Keratinocyte (primary cell): ENCODE data around the gene TUBB.

Experiments
- CTCF ChIP-seq, 3 experiments: IDR thresholded peaks in 1 of 3; conservative IDR thresholded peaks in 1 of 3; optimal IDR thresholded peaks in 1 of 3; 2 replicates in 2 of 3; 3 replicates in 1 of 3; pipeline versions ENCODE3 to v1.5.1; 2011; ENCODE audit warnings: low read length in 3 of 3, mild to moderate bottlenecking in 3 of 3, moderate library complexity in 2 of 3, control low read depth in 1 of 3, inconsistent platforms in 1 of 3; ENCODE audit not compliant: insufficient read depth in 2 of 3; ENCODE audit errors: extremely low read depth in 1 of 3
- EZH2 ChIP-seq: IDR thresholded peaks from one replicate; pipeline ENCODE4 v1.6.1; 2012; ENCODE audit warnings: inconsistent platforms, mild to moderate bottlenecking, low read length, moderate library complexity

GRCh38 chr6:30684386-30685156 lies 35.6 kb upstream of the TUBB start:
- TF ChIP-seq CTCF (optimal IDR thresholded peaks at IDR 0.05 in 1 of 3, IDR thresholded peaks at IDR 0.05 in 1 of 3, conservative IDR thresholded peaks at IDR 0.05 in 1 of 3; ENCODE audit: extremely low read depth in 1 of 3, insufficient read depth in 2 of 3, low read length in 3 of 3): no peak
- no peak for TF ChIP-seq EZH2
